Thyroid gland (tissue), 4 donors: ENCODE measurements around the gene ST6GALNAC6. TPM values are rescaled to one million over a fixed set of nuclear protein-coding genes. Genes with fewer than 3 reads are reported as not detected.

Experiments
- DNase-seq, 2 donors: peaks; one replicate each; pipeline ENCODE4 v3.0.0-alpha.2; 2019
- H3K27ac ChIP-seq, 3 donors: fragments of 200-600 bp; sonication (generic); 1 replicate in 2 of 3; 2 replicates in 1 of 3; pipeline ENCODE4 v1.5.1; 2016 to 2019; ENCODE audit warnings: mild to moderate bottlenecking in 1 of 3, moderate library complexity in 1 of 3
- H3K27me3 ChIP-seq: fragments of 200-600 bp; sonication (generic); one replicate; pipeline ENCODE4 v1.5.1; 2019
- H3K36me3 ChIP-seq, 2 donors: fragments of 200-600 bp; sonication (generic); one replicate each; pipeline ENCODE4 v1.5.1; 2016 to 2019
- H3K4me1 ChIP-seq, 2 donors: fragments of 200-600 bp; sonication (generic); one replicate each; pipeline ENCODE4 v1.5.1; 2017 to 2019
- H3K4me3 ChIP-seq, 3 donors: fragments of 200-600 bp; sonication (generic); replicated peaks in 1 of 3; 1 replicate in 2 of 3; 2 replicates in 1 of 3; pipeline ENCODE4 v1.5.1; 2016; ENCODE audit warnings: mild to moderate bottlenecking in 1 of 3
- H3K9me3 ChIP-seq: fragments of 200-600 bp; sonication (generic); one replicate; pipeline ENCODE4 v1.5.1; 2017
- POLR2A ChIP-seq, 2 donors: fragments of 450-650 bp; IDR thresholded peaks; one replicate each; pipeline ENCODE4 v1.6.1; 2017; ENCODE audit warnings: antibody characterized with exemption in 2 of 2, mild to moderate bottlenecking in 2 of 2, moderate library complexity in 1 of 2
- WGBS, 2 donors: methylation state at CpG; one replicate each; pipeline ENCODE4 v1.1.5; 2017; 5-methylcytosine and 5-hydroxymethylcytosine counted together
- intact Hi-C: fragments of 100-400 bp; cut with DNase I; formaldehyde crosslinking; loops from one replicate; pipeline ENCODE4 v1.15.1; 2023
- total RNA-seq, 4 donors: library from RNA; depleted of rRNA; stranded (reverse); fragments of >200 nt; gene quantifications; one replicate each; pipeline ENCODE4 v1.2.3, GENCODE V29; 2016
- TF ChIP-seq, protein P1 (sequence below), 6 experiments: fragments of 200-600 bp in 3 of 6; fragments of 450-650 bp in 3 of 6; sonication (generic) in 3 of 6; IDR thresholded peaks; one replicate each; pipeline ENCODE4 v1.5.1; 2016 to 2019; ENCODE audit warnings: antibody characterized with exemption in 6 of 6, mild to moderate bottlenecking in 2 of 6, inconsistent platforms in 1 of 6, moderate library complexity in 1 of 6

The ST6GALNAC6 gene
- total RNA-seq, 4 donors from 2014 or later = 39.2 to 124 (median 50.8) TPM

DNA sequence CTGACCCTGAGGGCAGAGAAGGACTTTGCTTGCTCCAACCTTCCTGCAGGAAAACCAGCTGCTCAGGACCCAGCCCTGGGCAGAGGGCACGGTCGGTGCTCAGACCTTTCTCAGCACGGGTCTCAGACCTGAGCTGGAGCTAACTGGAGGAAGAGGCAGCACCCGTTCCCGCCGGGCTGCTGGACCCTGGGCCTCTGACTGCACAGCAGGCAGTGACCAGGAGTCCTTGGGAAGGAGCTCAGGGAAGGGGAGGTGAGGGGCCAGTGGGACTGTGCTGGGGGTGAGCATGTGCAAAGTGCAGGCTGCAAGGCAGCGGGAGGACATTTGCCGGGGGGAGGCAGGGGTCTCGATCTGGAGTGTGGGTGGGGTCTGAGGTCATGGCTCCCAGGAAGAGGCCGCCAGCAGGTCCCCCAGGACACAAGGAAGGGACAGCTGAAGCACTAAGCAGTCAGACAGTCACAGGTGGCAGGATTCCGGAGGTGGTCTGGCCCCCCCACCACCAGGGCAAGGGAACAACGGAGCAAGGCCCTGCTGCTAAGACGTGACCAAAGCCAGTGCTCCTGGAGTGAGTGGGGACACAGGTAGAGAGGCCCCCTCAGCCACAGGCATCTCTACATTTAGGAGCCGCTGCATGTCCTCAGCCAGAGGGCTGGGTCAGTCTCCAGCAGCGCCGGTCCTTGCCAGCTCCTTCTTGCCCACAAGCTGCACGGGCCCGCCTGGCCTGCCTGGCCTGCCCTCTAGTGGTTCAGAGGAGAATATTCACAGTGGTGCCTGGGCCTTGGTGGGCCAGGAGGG lies 43.0 kb upstream of the ST6GALNAC6 start:
- DNase-seq = peak; percentile 87 to 89
- no peaks in the 10 kb centered on the region for H3K9me3 ChIP-seq
- peaks cover 12 to 15% of the 10 kb centered on the region in 2 donors for H3K36me3 ChIP-seq
- intact Hi-C loops = loop anchor here (2.0 kb wide), 1 partner anchor 92 kb away; no protein-coding TSS in a partner anchor
- no peak for TF ChIP-seq POLR2A (IDR thresholded peaks at IDR 0.05)
- TF ChIP-seq, protein P1, sequence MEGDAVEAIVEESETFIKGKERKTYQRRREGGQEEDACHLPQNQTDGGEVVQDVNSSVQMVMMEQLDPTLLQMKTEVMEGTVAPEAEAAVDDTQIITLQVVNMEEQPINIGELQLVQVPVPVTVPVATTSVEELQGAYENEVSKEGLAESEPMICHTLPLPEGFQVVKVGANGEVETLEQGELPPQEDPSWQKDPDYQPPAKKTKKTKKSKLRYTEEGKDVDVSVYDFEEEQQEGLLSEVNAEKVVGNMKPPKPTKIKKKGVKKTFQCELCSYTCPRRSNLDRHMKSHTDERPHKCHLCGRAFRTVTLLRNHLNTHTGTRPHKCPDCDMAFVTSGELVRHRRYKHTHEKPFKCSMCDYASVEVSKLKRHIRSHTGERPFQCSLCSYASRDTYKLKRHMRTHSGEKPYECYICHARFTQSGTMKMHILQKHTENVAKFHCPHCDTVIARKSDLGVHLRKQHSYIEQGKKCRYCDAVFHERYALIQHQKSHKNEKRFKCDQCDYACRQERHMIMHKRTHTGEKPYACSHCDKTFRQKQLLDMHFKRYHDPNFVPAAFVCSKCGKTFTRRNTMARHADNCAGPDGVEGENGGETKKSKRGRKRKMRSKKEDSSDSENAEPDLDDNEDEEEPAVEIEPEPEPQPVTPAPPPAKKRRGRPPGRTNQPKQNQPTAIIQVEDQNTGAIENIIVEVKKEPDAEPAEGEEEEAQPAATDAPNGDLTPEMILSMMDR (IDR thresholded peaks at IDR 0.05) = peak; percentile 76 to 98 (median 90)
- H3K27ac ChIP-seq = peak overlapping the region; percentile 81 to 94 (median 91)
- no peak overlapping the region for H3K4me3 ChIP-seq
- no peaks in the 10 kb centered on the region for H3K27me3 ChIP-seq
- H3K4me1 ChIP-seq = peaks cover 36 to 46% of the 10 kb centered on the region in 2 donors
- 23 to 43% methylated on average over 11 to 17 of the region's 18 CpGs for WGBS, 2 donors

DNA sequence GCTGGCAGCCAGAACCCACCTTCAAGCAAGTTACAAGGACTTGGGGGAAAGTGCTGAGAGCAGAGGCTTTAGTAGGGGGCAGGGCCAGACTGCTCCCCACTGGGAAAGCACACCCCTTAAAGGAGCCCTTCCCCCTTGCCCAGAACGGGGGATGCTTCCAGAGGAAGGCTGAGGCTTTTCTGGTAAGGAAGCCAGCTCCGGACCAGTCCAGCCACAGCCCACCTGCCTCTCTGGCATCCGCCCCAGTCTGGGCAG lies 42.5 kb upstream of the ST6GALNAC6 start:
- Histone ChIP-seq H3K4me3 (no peak overlapping the region), H3K9me3 (no peaks in the 10 kb centered on the region), H3K4me1 (peaks cover 41 to 49% of the 10 kb centered on the region in 2 donors), H3K36me3 (peaks cover 12 to 15% of the 10 kb centered on the region in 2 donors), H3K27me3 (no peaks in the 10 kb centered on the region), H3K27ac (peak overlapping the region; percentile 81 to 94 (median 91))
- intact Hi-C loops = loop anchor here (2.0 kb wide), 1 partner anchor 93 kb away; no protein-coding TSS in a partner anchor
- 23 to 33% methylated on average over 3 of the region's 3 CpGs for WGBS, 2 donors
- peak in 1 of 2 donors; percentile 84 for DNase-seq
- no peak for TF ChIP-seq POLR2A (IDR thresholded peaks at IDR 0.05)
- TF ChIP-seq, protein P1 (IDR thresholded peaks at IDR 0.05) = no peak

DNA sequence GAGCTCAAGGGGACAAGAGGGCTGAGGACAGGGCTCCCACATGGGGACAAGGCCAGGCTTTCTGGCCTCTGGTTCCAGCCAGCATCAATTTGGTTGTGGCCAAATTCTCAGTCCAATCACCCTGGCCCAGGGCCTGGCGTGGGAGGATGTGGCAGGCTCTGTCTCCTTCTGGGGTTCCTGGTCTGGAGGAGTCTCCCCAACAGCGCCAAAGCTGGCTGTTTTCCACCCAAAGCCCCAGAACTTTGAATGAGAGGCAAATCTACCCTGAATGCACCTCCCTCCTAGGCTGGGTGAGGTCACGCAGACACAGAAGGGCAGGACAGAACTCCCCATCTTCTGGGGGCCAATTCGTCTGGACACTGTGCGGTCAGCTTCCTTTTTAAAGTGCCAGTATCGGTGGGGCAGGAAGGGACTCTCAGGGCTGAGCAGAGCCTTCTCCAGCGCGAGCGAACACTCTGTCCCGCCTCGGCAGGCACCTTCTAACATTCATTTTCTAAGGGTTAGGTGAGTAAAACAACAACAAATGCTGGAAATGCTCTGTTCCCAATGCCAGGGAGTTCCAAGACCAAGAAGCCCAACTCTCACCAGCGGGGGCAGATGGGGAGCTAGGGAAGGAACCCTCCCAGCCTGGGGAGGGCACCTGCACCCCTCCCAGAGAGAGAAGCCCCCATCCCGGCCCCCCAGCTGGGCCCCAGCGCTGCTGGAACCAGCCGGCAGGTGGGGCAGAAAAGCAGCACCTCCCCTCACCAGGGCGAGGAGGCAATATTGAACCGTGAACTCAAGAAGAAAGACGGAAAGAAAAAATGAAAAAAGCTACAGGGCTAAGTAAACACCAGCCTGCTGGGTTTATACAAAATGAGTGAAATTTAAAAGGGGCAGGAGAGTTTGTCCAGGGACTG lies 41.9 kb upstream of the ST6GALNAC6 start:
- H3K36me3 ChIP-seq = peaks cover 12 to 15% of the 10 kb centered on the region in 2 donors
- no peak overlapping the region for H3K4me3 ChIP-seq
- H3K9me3 ChIP-seq = no peaks in the 10 kb centered on the region
- peak overlapping the region; percentile 81 to 94 (median 91) for H3K27ac ChIP-seq
- no peaks in the 10 kb centered on the region for H3K27me3 ChIP-seq
- intact Hi-C loops = no loop called here
- peak in 1 of 2 donors; percentile 63 for TF ChIP-seq POLR2A (IDR thresholded peaks at IDR 0.05)
- TF ChIP-seq, protein P1 (IDR thresholded peaks at IDR 0.05) = peak in 2 of 6 experiments; percentile 21 to 41
- WGBS, 2 donors = 23 to 28% methylated on average over 16 to 18 of the region's 18 CpGs
- peak; percentile 85 to 88 for DNase-seq
- peaks cover 47 to 51% of the 10 kb centered on the region in 2 donors for H3K4me1 ChIP-seq

DNA sequence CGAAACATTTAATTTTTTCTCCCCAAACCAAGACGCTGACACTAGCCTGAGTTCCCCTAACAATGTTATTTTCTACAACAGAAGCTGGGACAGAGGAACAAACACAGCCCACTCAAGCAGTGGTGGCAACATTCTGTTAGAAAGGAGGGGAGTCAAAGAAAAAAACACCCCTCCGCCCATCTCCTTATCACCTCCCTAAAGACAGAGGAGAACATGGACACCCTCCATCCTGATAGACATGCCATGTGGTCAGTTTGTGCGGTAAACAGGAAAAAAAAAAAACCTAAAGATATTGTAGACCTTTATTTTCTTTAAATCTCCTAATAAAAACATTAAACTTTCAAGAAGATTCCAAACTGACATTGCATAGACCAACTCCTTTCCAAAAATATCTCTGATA lies 41.2 kb upstream of the ST6GALNAC6 start:
- intact Hi-C loops = no loop called here
- Histone ChIP-seq H3K4me1 (peaks cover 53 to 54% of the 10 kb centered on the region in 2 donors), H3K4me3 (no peak overlapping the region), H3K9me3 (no peaks in the 10 kb centered on the region), H3K36me3 (peaks cover 12 to 15% of the 10 kb centered on the region in 2 donors), H3K27me3 (no peaks in the 10 kb centered on the region), H3K27ac (peak overlapping the region; percentile 81 to 94 (median 91))
- WGBS, 2 donors = 80% methylated on average over 4 of the region's 4 CpGs
- DNase-seq = no peak
- TF ChIP-seq POLR2A (IDR thresholded peaks at IDR 0.05) = no peak
- TF ChIP-seq, protein P1 (IDR thresholded peaks at IDR 0.05) = no peak
